DOHH2 (cell line): ENCODE measurements around the gene CBY3.
"Not testable (repeated sequence)": the region's sequence is repeated elsewhere in the genome, so short reads cannot be mapped to it uniquely, and the experiment has no call there.

Experiments
- H3F3A ChIP-seq: fragments of 200-600 bp; sonication (generic), shearing (Covaris generic); 2 replicates; pipeline ENCODE4 v1.6.0; 2016; ENCODE audit warnings: antibody characterized with exemption, mild to moderate bottlenecking; ENCODE audit not compliant: control insufficient read depth, insufficient read depth
- H3K27ac ChIP-seq: fragments of 200-600 bp; sonication (generic); 2 replicates; pipeline ENCODE4 v1.5.1; 2014; ENCODE audit warnings: low read depth, mild to moderate bottlenecking, low read length, moderate library complexity
- H3K27me3 ChIP-seq: fragments of 200-600 bp; sonication (generic); 2 replicates; pipeline ENCODE4 v1.6.1; 2014; ENCODE audit warnings: mild to moderate bottlenecking, low read length, mixed read lengths; ENCODE audit not compliant: control insufficient read depth
- H3K36me3 ChIP-seq: fragments of 200-600 bp; sonication (generic); 2 replicates; pipeline ENCODE4 v1.6.1; 2014; ENCODE audit warnings: mild to moderate bottlenecking, low read length, moderate library complexity, mixed read lengths; ENCODE audit not compliant: control insufficient read depth
- H3K4me1 ChIP-seq: fragments of 200-600 bp; sonication (generic); 2 replicates; pipeline ENCODE4 v1.6.1; 2014; ENCODE audit warnings: mild to moderate bottlenecking, low read length, mixed read lengths; ENCODE audit not compliant: control insufficient read depth
- H3K4me2 ChIP-seq: fragments of 200-600 bp; sonication (generic); 2 replicates; pipeline ENCODE4 v1.6.0; 2014; ENCODE audit warnings: mild to moderate bottlenecking, low read length, moderate library complexity
- H3K4me3 ChIP-seq: fragments of 200-600 bp; sonication (generic); 2 replicates; pipeline ENCODE4 v1.5.1; 2014; ENCODE audit warnings: mild to moderate bottlenecking, low read length, mixed read lengths
- H3K79me2 ChIP-seq: fragments of 200-600 bp; sonication (generic); 2 replicates; pipeline ENCODE4 v1.6.1; 2014; ENCODE audit warnings: mild to moderate bottlenecking, low read length, mixed read lengths; ENCODE audit not compliant: control insufficient read depth
- H3K9me2 ChIP-seq: fragments of 200-600 bp; sonication (generic); replicated peaks from 2 replicates; pipeline ENCODE4 v1.6.1; 2014; ENCODE audit warnings: mild to moderate bottlenecking, low read length, mixed read lengths; ENCODE audit not compliant: control insufficient read depth
- H3K9me3 ChIP-seq: fragments of 200-600 bp; sonication (generic); 2 replicates; pipeline ENCODE4 v1.6.1; 2014; ENCODE audit warnings: antibody characterized with exemption, low read length, mixed read lengths; ENCODE audit not compliant: control insufficient read depth, insufficient read depth
- H4K20me1 ChIP-seq: fragments of 200-600 bp; sonication (generic); 2 replicates; pipeline ENCODE4 v1.6.0; 2014; ENCODE audit warnings: low read depth, mild to moderate bottlenecking, antibody characterized with exemption, low read length, moderate library complexity; ENCODE audit not compliant: control insufficient read depth, insufficient read depth
- EZH2phosphoT487 ChIP-seq: fragments of 200-600 bp; sonication (generic); IDR thresholded peaks from 2 replicates; pipeline ENCODE4 v1.6.1; 2017; ENCODE audit warnings: borderline replicate concordance, mild to moderate bottlenecking, antibody characterized with exemption, low read length, moderate library complexity, mixed read lengths
- TF ChIP-seq, protein P1 (sequence below): fragments of 200-600 bp; sonication (generic); IDR thresholded peaks from one replicate; pipeline ENCODE4 v1.5.1; 2014; ENCODE audit warnings: antibody characterized with exemption, mild to moderate bottlenecking, low read depth, low read length; ENCODE audit not compliant: poor library complexity, severe bottlenecking

The CBY3 gene

DNA sequence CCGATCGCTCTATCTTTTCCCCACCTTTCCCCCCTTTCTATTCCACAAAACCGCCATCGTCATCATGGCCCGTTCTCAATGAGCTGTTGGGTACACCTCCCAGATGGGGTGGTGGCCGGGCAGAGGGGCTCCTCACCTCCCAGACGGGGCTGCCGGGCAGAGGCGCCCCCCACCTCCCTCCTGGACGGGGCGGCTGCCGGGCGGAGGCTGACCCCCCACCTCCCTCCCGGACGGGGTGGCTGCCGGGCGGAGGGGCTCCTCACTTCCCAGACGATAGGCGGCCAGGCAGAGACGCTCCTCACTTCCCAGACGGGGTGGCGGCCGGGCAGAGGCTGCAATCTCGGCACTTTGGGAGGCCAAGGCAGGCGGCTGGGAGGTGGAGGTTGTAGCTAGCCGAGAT, 30.6 kb downstream of the CBY3 start:
- not testable (repeated sequence) for H3K79me2 ChIP-seq, H3K27ac ChIP-seq, H3F3A ChIP-seq, H3K36me3 ChIP-seq, H3K4me1 ChIP-seq, H4K20me1 ChIP-seq, H3K27me3 ChIP-seq, H3K9me3 ChIP-seq, H3K4me2 ChIP-seq, H3K9me2 ChIP-seq, H3K4me3 ChIP-seq

DNA sequence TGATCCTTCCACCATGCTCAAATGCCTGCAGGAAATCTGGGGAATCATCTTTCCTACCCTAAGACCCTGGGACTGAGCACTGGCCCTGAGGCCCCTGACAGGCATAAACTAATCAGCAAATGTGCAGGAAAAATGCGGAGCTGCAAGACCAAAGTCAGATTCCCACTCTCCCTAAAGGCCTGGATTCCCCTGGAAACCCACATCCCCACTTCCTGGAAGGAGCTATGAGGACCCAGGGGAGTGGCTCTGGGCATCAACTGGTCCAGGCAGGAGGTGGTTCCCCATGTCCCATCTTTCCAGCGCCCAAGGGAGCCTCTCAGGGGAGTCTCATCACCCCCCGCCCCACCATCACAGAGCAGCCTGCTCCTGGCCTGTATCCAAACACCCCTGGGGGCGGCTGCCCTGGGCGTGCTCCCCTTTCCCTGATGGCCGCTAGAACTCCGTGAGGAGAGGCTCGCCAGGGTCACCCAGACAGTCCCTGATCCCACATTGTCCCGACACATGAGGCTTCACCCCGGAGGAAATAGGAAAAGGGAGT, 31.6 kb downstream of the CBY3 start:
- not testable (repeated sequence) for H4K20me1 ChIP-seq, H3K27ac ChIP-seq, H3K9me3 ChIP-seq, H3K79me2 ChIP-seq, H3K9me2 ChIP-seq, H3K36me3 ChIP-seq, H3K4me2 ChIP-seq, H3F3A ChIP-seq, H3K27me3 ChIP-seq, H3K4me3 ChIP-seq, H3K4me1 ChIP-seq

DNA sequence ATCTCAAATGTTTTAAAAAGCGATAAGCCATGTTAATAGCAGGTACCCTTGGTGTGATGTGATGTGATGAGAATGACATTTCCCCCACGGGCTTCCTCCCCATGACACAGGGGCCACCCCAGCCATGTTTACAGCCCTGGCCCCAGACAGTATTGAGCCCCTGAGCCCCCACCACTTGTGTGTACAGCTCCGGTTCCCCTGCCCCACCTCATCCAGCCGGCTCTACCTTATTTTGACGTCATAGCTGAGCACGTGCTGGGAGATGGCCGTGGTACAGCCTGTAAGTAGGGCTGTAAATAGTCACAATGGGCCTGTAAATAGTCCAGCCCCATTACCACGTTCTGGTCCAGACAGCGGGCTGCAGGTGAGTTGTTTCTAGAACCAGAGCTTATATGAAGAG, 32.4 kb downstream of the CBY3 start:
- Histone ChIP-seq H4K20me1 (no peaks in the 10 kb centered on the region), H3K36me3 (no peaks in the 10 kb centered on the region)
- TF ChIP-seq EZH2phosphoT487: no peak
- TF ChIP-seq, protein P1, sequence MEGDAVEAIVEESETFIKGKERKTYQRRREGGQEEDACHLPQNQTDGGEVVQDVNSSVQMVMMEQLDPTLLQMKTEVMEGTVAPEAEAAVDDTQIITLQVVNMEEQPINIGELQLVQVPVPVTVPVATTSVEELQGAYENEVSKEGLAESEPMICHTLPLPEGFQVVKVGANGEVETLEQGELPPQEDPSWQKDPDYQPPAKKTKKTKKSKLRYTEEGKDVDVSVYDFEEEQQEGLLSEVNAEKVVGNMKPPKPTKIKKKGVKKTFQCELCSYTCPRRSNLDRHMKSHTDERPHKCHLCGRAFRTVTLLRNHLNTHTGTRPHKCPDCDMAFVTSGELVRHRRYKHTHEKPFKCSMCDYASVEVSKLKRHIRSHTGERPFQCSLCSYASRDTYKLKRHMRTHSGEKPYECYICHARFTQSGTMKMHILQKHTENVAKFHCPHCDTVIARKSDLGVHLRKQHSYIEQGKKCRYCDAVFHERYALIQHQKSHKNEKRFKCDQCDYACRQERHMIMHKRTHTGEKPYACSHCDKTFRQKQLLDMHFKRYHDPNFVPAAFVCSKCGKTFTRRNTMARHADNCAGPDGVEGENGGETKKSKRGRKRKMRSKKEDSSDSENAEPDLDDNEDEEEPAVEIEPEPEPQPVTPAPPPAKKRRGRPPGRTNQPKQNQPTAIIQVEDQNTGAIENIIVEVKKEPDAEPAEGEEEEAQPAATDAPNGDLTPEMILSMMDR: no peak

DNA sequence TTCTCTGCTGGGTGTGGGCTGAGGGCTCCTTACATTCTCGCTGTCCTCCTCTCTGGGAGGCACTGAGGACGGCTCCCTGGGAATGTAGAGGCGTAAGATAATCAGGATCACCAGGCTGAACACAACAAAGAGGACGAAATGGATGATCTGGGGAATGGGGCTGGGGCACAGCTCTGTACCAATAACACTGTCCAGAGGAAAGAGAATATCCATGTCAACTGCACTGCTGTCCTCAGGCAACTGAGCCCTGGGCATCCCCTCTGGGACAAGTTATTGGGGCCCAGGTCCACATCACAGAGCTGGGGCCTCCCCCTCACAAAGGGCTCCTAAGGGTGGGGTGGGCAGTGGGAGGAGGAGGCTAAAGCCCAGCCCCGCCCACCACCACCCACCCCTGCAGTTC, 36.1 kb downstream of the CBY3 start:
- H3K4me2 ChIP-seq, H3K4me1 ChIP-seq, H3K36me3 ChIP-seq, H3K9me2 ChIP-seq, H3K79me2 ChIP-seq, H3K4me3 ChIP-seq, H3K27me3 ChIP-seq, H3K27ac ChIP-seq, H3F3A ChIP-seq, H3K9me3 ChIP-seq, H4K20me1 ChIP-seq: not testable (repeated sequence)

More for the DNA sequence above, 32.4 kb downstream of the CBY3 start:
- no peak overlapping the region for H3K27ac ChIP-seq
- H3K9me2 ChIP-seq: no peaks in the 10 kb centered on the region
- no peaks in the 10 kb centered on the region for H3K9me3 ChIP-seq
- no peaks in the 10 kb centered on the region for H3F3A ChIP-seq
- H3K79me2 ChIP-seq: no peaks in the 10 kb centered on the region
- no peak overlapping the region for H3K4me3 ChIP-seq
- no peaks in the 10 kb centered on the region for H3K4me1 ChIP-seq
- no peaks in the 10 kb centered on the region for H3K27me3 ChIP-seq
- no peak overlapping the region for H3K4me2 ChIP-seq

DNA sequence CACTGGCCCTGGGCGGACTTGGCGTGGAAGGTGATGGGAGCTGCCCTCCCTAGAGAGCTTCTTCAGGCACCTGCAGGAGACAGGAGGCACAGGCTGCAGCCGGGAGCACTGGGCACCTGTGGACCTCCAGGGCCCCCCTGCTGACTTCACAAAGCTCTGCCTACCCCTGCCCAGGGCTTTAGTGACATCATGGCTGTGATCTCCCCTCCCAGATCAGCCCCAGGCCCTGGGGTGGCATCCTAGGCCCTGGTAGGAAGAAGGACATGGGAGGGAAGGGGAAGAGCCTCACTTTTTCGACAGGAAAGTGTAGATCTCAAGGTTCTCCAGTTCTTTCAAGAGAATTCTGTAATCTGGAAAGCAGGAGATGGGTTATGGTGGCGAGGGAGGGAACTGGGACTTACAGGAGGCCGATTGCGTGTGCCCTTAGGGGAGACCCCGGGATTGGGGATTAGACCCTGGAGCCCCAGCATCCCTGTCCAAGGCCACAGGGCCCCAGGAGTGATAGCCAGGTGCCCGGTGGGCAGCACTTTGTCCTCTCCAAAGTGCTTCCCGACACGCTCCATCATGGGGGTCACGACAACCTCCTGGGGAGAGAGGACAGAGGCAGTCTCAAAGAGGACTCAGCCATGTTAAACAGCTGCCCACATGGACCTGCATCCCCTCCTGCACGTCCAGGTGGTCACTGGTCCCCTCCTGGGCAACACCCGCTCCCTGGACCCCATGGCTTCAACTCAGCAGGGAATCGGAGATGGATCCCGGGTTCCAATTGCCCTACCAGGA, 37.5 kb downstream of the CBY3 start:
- not testable (repeated sequence) for H3K9me3 ChIP-seq, H3K36me3 ChIP-seq, H3F3A ChIP-seq, H3K9me2 ChIP-seq, H3K27me3 ChIP-seq, H3K4me3 ChIP-seq, H3K79me2 ChIP-seq, H4K20me1 ChIP-seq, H3K4me2 ChIP-seq, H3K27ac ChIP-seq, H3K4me1 ChIP-seq

DNA sequence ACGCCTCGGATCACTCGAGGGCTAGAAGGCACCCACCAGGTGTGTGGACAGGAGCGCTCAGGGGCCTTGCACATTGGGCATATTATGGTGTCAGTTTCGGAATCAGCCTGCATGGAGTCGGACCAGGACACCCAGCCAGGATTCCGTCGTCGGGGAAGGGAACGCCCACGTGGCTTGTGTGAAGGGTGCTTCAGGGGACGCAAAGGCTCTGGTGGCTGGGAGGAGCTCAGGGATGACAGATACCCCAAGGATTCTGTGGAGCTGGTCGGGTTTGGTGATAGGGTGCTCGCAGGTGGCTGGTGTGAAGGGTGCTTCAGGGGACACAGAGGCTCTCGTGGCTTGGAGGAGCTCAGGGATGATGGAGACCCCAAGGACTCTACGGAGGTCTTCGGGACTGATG, 38.2 kb downstream of the CBY3 start:
- not testable (repeated sequence) for H3K79me2 ChIP-seq, H3F3A ChIP-seq, H3K9me2 ChIP-seq, H3K9me3 ChIP-seq, H3K4me3 ChIP-seq, H3K36me3 ChIP-seq, H3K27me3 ChIP-seq, H4K20me1 ChIP-seq, H3K27ac ChIP-seq, H3K4me2 ChIP-seq
- peaks cover 12% of the 10 kb centered on the region for H3K4me1 ChIP-seq

DNA sequence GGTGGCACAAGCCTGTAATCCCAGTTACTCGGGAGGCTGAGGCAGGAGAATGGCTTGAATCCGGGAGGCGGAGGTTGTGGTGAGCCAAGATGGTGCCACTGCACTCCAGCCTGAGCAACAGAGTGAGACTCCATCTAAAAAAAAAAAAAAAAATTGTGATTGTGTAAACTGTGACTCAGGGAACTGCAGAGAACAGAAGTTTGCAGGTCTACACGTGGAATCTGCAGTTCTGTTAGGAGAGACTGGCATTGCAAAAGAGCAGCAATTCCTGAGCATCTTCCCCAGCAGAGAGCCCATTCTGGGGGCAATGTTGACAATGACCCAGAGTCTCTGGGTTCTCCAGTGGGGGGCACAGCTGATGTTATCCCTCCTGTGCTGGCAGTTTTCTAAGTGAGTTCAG, 39.1 kb downstream of the CBY3 start:
- H3K9me3 ChIP-seq, H3K9me2 ChIP-seq, H3K36me3 ChIP-seq, H4K20me1 ChIP-seq, H3F3A ChIP-seq, H3K4me3 ChIP-seq, H3K27me3 ChIP-seq, H3K79me2 ChIP-seq, H3K27ac ChIP-seq, H3K4me2 ChIP-seq: not testable (repeated sequence)
- H3K4me1 ChIP-seq: peaks cover 12% of the 10 kb centered on the region
